ENCODE measurements around the gene TFCP2L1. TPM values are rescaled to one million over a fixed set of nuclear protein-coding genes. Genes with fewer than 3 reads are reported as not detected.
"Not testable (repeated sequence)": the region's sequence is repeated elsewhere in the genome, so short reads cannot be mapped to it uniquely, and the experiment has no call there.

Gene TFCP2L1
- total RNA-seq, 2 donors from 2014 or later, result 0.03 TPM; not detected in 1

GRCh38 chr2:121236101-121236640, 48.8 kb downstream of the TFCP2L1 start:
- H3K9me3 Mint-ChIP-seq, result no peaks in the 10 kb centered on the region
- H3K4me3 Mint-ChIP-seq, result no peak overlapping the region
- no peaks in the 10 kb centered on the region for H3K36me3 Mint-ChIP-seq (ENCODE audit: low read depth)
- no peak overlapping the region for H3K27ac Mint-ChIP-seq
- ATAC-seq (replicated peaks), result no peak
- H3K4me1 Mint-ChIP-seq, result no peaks in the 10 kb centered on the region
- H3K27me3 Mint-ChIP-seq, result peaks cover 5% of the 10 kb centered on the region

DNA sequence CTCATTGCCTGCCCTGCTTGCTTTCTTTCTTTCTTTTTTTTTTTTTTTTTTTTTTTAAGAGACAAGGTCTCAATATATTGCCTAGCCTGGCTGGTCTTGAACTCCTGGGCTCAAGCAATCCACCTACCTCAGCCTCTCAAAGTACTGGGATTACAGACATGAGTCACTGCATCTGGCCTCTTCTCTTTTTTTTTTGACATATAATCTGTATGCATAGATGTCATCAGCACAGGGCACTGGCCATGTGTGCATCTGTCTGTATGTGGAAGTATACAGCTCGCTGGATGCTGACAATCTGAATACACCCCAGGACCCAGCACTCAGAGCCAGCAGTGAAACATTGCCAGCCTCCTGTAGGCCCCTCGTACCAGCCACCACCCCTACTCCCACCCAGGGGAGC, 49.5 kb downstream of the TFCP2L1 start:
- no peaks in the 10 kb centered on the region for H3K9me3 Mint-ChIP-seq
- H3K36me3 Mint-ChIP-seq (ENCODE audit: low read depth), result no peaks in the 10 kb centered on the region
- H3K27me3 Mint-ChIP-seq, result peaks cover 5% of the 10 kb centered on the region
- H3K27ac Mint-ChIP-seq, result no peak overlapping the region
- no peak overlapping the region for H3K4me3 Mint-ChIP-seq
- H3K4me1 Mint-ChIP-seq, result no peaks in the 10 kb centered on the region
- ATAC-seq (replicated peaks), result no peak

- no peak overlapping the region for H3K27ac Mint-ChIP-seq
- H3K4me3 Mint-ChIP-seq, result no peak overlapping the region
- no peaks in the 10 kb centered on the region for H3K9me3 Mint-ChIP-seq
- no peaks in the 10 kb centered on the region for H3K36me3 Mint-ChIP-seq (ENCODE audit: low read depth)
- no peaks in the 10 kb centered on the region for H3K4me1 Mint-ChIP-seq
- no peak for ATAC-seq (replicated peaks)
- peaks cover 5% of the 10 kb centered on the region for H3K27me3 Mint-ChIP-seq
Measured at GRCh38 chr2:121234791-121235190, 50.2 kb downstream of the TFCP2L1 start.

- no peaks in the 10 kb centered on the region for H3K36me3 Mint-ChIP-seq (ENCODE audit: low read depth)
- H3K4me1 Mint-ChIP-seq, result no peaks in the 10 kb centered on the region
- H3K9me3 Mint-ChIP-seq, result no peaks in the 10 kb centered on the region
- H3K27me3 Mint-ChIP-seq, result peaks cover 5% of the 10 kb centered on the region
- no peak overlapping the region for H3K4me3 Mint-ChIP-seq
- ATAC-seq (replicated peaks), result no peak
- no peak overlapping the region for H3K27ac Mint-ChIP-seq
Measured at GRCh38 chr2:121234144-121234543, 50.9 kb downstream of the TFCP2L1 start.

- no peak overlapping the region for H3K4me3 Mint-ChIP-seq
- no peaks in the 10 kb centered on the region for H3K4me1 Mint-ChIP-seq
- H3K9me3 Mint-ChIP-seq, result no peaks in the 10 kb centered on the region
- H3K36me3 Mint-ChIP-seq (ENCODE audit: low read depth), result no peaks in the 10 kb centered on the region
- no peak overlapping the region for H3K27ac Mint-ChIP-seq
- peaks cover 5% of the 10 kb centered on the region for H3K27me3 Mint-ChIP-seq
- ATAC-seq (replicated peaks), result no peak
Measured at GRCh38 chr2:121233486-121234110, 51.4 kb downstream of the TFCP2L1 start.

DNA sequence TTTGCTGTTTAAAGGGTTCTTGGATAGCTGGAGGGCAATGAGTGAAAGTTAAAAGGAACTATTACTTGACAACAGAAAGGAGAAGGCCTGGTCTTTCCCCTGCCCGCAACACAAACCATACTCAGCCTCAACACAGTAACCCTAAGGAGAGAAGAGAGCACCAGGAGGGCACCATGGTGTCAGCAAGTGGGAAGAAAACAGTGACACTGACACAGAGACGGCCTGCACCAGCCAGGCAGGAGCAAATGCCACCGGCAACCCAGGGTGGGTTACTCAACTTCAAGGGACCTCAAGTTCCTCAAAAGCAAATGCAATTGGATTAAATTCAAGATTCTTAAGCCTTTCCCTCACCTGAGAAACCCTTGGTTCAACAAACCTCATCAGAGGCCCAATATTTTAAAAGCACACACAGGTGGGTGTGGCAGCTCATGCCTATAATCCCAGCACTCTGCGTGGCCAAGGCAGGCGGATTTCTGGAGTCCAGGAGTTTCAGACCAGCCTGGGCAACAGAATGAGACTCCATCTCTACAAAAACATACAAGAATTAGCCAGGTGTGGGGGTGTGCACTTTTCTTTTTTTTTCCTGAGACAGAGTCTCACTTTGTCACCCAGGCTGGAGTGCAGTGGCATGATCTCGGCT, 52.3 kb downstream of the TFCP2L1 start:
- Mint-ChIP-seq H3K36me3 (ENCODE audit: low read depth) (no peaks in the 10 kb centered on the region), H3K27me3 (peaks cover 5% of the 10 kb centered on the region), H3K27ac (no peak overlapping the region), H3K4me3 (no peak overlapping the region), H3K9me3 (no peaks in the 10 kb centered on the region), H3K4me1 (no peaks in the 10 kb centered on the region)
- ATAC-seq (replicated peaks), result no peak

- peaks cover under 1% of the 10 kb centered on the region for H3K27me3 Mint-ChIP-seq
- no peaks in the 10 kb centered on the region for H3K9me3 Mint-ChIP-seq
- H3K4me1 Mint-ChIP-seq, result no peaks in the 10 kb centered on the region
- ATAC-seq (replicated peaks), result no peak
- H3K36me3 Mint-ChIP-seq (ENCODE audit: low read depth), result no peaks in the 10 kb centered on the region
- H3K27ac Mint-ChIP-seq, result no peak overlapping the region
- H3K4me3 Mint-ChIP-seq, result no peak overlapping the region
Measured at GRCh38 chr2:121231385-121232000, 53.5 kb downstream of the TFCP2L1 start.

DNA sequence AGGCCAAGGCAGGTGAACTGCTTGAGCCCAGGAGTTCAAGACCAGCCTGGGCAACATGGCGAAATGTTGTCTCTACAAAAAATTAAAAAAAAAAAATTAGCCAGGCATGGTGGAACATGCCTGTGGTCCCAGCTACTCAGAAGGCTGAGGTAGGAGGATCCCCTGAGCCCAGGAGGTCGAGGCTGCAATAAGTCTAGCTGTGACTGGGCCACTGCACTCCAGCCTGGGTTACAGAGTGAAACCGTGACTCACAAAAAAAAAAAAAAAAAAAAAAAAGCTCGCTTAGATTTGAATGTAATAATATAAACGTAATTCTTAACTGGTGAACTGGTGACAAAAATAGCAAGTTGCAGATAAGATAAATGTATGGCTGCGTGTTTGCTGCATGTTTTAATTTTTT, 56.5 kb downstream of the TFCP2L1 start:
- Mint-ChIP-seq H3K27ac (no peak overlapping the region), H3K9me3 (no peaks in the 10 kb centered on the region), H3K4me3 (no peak overlapping the region), H3K4me1 (no peaks in the 10 kb centered on the region), H3K27me3 (no peaks in the 10 kb centered on the region), H3K36me3 (ENCODE audit: low read depth) (no peaks in the 10 kb centered on the region)
- ATAC-seq (replicated peaks), result no peak

DNA sequence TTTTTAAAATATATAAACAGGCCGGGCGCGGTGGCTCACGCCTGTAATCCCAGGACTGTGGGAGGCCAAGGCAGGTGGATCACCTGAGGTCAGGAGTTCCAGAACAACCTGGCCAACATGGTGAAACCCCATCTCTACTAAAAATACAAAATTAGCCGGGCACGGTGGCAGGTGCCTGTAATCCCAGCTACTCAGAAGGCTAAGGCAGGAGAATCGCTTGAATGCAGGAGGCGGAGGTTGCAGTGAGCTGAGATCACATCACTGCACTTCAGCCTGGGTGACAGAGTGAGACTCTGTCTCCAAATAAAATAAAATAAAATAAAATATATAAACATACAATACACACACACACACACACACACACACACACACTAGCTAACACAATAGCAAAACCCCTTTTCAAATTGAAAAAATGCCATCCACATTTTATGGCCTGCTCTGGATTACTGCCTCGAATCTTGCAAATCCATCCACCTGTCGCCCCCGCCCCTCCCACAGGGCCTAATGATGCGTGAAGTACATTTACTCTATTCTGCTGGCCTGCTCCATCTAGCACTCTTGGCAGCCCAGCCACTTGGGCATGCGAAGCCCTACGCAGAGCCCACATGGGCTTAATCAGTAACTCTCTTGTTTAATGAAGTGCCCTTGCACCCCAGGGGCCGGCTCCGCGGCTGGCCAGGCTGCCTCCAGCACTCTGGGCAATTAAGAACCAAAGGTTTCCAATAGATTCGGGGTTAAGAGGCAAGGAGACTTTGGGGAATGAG, 57.4 kb downstream of the TFCP2L1 start:
- not testable (repeated sequence) for H3K27me3 Mint-ChIP-seq; ATAC-seq (replicated peaks); H3K9me3 Mint-ChIP-seq; H3K4me1 Mint-ChIP-seq; H3K27ac Mint-ChIP-seq; H3K36me3 Mint-ChIP-seq (ENCODE audit: low read depth); H3K4me3 Mint-ChIP-seq

DNA sequence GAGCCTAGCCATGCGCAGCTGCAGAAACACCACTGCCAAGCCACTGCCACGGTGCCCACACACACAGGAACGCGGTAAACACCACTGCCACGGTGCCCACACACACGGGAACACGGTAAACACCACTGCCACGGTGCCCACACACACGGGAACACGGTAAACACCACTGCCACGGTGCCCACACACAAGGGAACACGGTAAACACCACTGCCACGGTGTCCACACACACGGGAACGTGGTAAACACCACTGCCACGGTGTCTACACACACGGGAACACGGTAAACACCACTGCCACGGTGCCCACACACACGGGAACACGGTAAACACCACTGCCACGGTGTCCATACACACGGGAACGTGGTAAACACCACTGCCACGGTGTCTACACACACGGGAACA, 59.3 kb downstream of the TFCP2L1 start:
- H3K4me1 Mint-ChIP-seq; H3K27me3 Mint-ChIP-seq; H3K36me3 Mint-ChIP-seq (ENCODE audit: low read depth); H3K4me3 Mint-ChIP-seq; H3K9me3 Mint-ChIP-seq; ATAC-seq (replicated peaks); H3K27ac Mint-ChIP-seq: not testable (repeated sequence)

DNA sequence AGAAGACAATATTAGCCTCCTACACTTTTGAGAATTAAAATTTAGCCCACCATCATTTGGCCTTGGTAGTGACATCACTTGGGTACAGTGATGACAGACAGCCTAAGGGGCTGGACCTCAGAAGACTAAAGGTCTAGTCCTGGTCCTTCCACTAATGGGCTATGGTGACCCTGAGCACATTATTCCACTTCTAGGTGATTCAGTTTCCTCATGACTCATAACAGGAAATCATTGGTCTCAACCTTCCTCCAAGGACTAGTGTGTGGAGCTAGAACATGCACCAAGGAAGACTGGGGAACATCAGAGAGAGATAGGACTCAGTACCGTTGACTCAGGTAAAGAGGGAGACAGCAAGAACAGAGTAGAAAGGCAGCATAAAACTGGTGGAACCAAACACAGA, 64.0 kb downstream of the TFCP2L1 start:
- Mint-ChIP-seq H3K4me1 (no peaks in the 10 kb centered on the region), H3K4me3 (no peak overlapping the region)
- ATAC-seq (replicated peaks), result peak; percentile 38

GRCh38 chr2:121219866-121220265, 65.1 kb downstream of the TFCP2L1 start:
- H3K9me3 Mint-ChIP-seq, result no peaks in the 10 kb centered on the region
- no peaks in the 10 kb centered on the region for H3K4me1 Mint-ChIP-seq
- H3K36me3 Mint-ChIP-seq (ENCODE audit: low read depth), result no peaks in the 10 kb centered on the region
- peaks cover 2% of the 10 kb centered on the region for H3K27me3 Mint-ChIP-seq
- no peak overlapping the region for H3K27ac Mint-ChIP-seq
- ATAC-seq (replicated peaks), result no peak
- H3K4me3 Mint-ChIP-seq, result no peak overlapping the region

More for the DNA sequence above, 64.0 kb downstream of the TFCP2L1 start:
- Mint-ChIP-seq H3K27ac (no peak overlapping the region), H3K27me3 (peaks cover 2% of the 10 kb centered on the region), H3K9me3 (no peaks in the 10 kb centered on the region), H3K36me3 (ENCODE audit: low read depth) (no peaks in the 10 kb centered on the region)

DNA sequence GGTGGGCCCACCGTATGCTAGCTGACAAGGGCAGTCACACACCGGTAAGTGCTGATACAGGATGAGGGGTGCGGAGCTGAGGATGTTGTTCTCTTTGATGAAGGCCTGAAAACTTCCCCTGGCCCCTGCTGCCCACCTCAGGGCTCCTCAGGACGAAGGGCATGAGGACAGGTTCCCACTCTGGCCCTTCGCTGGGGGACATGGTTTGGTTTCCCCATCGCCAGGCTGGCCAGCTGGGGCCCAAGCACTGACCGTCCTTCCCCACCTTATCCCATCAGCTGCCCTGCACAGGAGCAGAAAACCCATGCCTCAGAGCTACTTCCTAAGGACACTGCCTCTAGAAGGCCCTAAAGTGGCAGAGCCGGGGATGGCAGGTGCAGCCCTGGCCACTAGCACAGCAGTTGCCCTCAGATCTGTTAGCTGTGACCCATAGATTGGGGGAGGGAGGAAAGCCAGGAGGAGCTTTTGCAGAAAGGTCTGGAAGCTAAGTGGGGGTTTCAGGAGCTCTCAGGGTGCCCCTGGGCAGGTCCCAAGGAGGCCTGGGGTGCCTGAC, 66.5 kb downstream of the TFCP2L1 start:
- no peak overlapping the region for H3K27ac Mint-ChIP-seq
- H3K9me3 Mint-ChIP-seq, result no peaks in the 10 kb centered on the region
- H3K4me1 Mint-ChIP-seq, result no peaks in the 10 kb centered on the region
- H3K27me3 Mint-ChIP-seq, result peaks cover 2% of the 10 kb centered on the region
- no peaks in the 10 kb centered on the region for H3K36me3 Mint-ChIP-seq (ENCODE audit: low read depth)
- no peak for ATAC-seq (replicated peaks)
- no peak overlapping the region for H3K4me3 Mint-ChIP-seq

GRCh38 chr2:121217627-121218026, 67.4 kb downstream of the TFCP2L1 start:
- Mint-ChIP-seq H3K27me3 (peaks cover 2% of the 10 kb centered on the region), H3K4me3 (no peak overlapping the region), H3K36me3 (ENCODE audit: low read depth) (no peaks in the 10 kb centered on the region), H3K4me1 (no peaks in the 10 kb centered on the region), H3K9me3 (no peaks in the 10 kb centered on the region), H3K27ac (no peak overlapping the region)
- ATAC-seq (replicated peaks), result no peak

Measured in activated T-helper 17 cell treated with anti-CD3 and anti-CD28 coated beads, Interleukin-2, amount 50 U/mL, for 72 hours (primary cell).